Stimulated activated CD8-positive, alpha-beta memory T cell treated with anti-CD3 and anti-CD28 coated beads, Interleukin-4, amount 100 ng/mL, for 48 hours (primary cell): ENCODE measurements around the gene APOC4.
A peak's percentile ranks its signal among the peaks of the same experiment; 100 is the strongest.
"Not testable (repeated sequence)": the region's sequence is repeated elsewhere in the genome, so short reads cannot be mapped to it uniquely, and the experiment has no call there.

Experiments
- DNase-seq: peaks from one replicate; pipeline ENCODE4 v3.0.0-alpha.2; 2020

The APOC4 gene

DNA sequence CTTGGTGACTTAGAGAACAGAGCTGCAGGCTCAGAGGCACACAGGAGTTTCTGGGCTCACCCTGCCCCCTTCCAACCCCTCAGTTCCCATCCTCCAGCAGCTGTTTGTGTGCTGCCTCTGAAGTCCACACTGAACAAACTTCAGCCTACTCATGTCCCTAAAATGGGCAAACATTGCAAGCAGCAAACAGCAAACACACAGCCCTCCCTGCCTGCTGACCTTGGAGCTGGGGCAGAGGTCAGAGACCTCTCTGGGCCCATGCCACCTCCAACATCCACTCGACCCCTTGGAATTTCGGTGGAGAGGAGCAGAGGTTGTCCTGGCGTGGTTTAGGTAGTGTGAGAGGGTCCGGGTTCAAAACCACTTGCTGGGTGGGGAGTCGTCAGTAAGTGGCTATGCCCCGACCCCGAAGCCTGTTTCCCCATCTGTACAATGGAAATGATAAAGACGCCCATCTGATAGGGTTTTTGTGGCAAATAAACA, 17.8 kb upstream of the APOC4 start:
- DNase-seq, result no peak

DNA sequence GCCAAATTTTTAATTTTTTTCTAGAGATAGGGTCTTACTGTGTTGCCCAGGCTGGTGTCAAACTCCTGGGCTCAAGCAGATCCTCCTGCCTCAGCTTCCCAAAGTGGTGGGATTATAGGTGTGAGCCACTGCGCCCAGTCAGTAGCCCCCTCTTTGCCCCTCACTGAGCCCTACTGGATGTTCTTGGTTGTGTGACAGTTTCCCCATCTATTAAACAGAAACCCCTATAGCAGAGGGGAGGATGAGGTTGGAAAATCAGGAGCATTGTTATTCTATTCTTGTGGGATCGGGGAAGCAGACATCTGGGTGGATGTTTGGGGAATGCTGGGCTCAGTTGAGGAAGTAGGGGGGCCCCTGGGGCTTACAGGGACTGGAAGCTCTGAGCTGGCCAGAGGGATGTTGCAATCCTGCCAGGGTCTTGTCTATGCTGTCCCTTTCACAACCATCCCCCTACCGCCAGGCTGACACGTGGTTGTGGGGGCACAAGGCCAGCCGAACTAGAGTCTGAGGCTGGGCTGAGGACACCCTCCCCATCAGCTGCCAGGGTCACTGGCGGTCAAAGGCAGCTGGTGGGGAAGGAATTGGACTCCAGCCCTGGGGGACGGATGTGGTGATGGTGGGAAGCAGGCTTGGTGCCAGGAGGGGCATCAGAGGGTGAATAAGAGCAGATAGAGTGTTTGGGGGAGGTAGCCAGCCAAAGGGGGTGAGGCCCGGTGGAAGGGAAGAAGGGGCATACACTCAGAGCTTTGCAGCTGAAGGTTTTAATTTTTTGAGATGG, 16.7 kb upstream of the APOC4 start:
- DNase-seq, result no peak

DNA sequence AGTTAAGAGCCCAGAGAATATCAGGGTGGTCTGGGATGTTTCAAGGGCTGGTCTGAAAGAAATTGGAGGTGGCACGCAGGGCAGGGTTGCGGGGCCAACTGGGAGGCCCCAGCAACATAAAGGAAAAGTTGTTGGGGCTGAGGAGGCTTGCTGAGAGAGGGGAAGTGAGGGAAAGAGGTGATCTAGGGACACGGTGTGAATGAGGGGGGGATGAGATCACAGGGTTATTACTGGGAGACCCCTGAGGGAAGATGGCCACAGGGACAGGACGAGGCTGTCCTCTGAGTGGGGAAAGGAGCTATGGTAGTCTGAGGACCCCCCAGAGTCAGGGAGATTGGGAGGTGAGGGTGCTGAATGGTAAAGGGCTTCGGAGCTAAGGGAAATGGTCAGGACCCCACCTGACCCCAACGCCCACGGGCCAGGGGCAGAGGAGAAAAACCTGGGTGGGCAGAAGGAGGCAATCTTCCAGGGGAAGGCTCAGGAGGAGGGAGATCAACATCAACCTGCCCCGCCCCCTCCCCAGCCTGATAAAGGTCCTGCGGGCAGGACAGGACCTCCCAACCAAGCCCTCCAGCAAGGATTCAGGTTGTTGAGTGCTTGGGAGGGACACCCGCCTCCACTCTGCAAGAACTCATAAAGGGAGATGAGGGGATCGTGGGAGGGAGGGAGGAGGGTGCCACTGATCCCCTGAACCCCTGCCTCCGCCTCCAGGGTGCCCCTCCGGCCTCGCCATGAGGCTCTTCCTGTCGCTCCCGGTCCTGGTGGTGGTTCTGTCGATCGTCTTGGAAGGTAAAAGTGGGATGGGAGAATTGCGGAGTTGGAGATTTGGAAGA, 15.6 kb upstream of the APOC4 start:
- DNase-seq, result not testable (repeated sequence)

DNA sequence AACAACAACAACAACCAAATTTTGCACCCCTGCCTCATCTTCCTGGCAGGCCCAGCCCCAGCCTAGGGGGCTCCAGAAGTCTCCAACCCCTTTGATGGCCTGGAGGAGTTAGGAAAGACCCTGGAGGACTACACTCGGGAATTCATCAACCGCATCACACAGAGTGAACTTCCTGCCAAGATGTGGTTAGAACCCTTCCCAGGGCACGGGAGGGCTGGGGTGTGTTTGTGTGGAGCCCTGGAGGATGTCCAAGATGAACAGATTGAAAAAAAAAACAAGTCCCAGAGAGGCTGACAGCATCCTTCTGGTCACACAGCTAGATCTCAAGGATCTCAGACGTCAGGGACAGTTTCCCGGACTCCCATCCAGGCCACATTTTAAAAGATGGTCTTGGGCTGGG, 14.3 kb upstream of the APOC4 start:
- DNase-seq, result no peak

DNA sequence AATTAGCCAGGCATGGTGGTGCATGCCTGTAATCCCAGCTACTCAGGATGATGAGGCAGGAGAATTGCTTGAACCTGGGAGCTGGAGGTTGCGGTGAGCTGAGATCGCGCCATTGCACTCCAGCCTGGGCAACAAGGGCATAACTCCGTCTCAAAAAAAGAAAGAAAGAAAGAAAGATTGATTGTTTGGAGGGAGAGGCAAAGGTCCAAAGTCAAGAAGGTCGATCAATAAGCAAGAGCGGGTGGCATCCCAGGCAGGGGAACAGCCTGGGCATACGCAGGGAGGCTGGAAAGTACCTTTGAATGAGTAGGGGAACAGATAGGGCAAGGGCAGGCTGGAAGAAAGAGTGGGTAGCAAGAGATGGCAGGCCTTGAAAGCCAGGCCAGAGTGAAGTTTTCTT, 11.9 kb upstream of the APOC4 start:
- DNase-seq, result no peak

DNA sequence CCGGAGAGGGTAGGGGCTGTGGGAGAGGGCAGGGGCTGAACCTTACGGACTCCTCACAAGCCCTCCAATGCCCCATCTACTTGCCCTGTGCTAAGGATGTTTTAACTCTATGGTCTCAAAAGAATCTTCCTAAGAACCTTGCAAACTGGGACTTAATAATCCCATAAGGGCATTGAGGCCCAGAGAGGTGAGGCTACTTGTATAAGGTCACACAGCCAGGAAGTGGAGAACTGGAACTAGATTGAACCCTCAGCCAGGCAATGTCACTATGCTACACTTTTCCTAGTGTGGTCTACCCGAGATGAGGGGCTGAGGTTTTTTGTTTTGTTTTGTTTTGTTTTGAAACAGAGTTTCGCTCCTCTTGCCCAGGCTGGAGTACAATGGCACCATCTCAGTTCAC, 10.5 kb upstream of the APOC4 start:
- no peak for DNase-seq

DNA sequence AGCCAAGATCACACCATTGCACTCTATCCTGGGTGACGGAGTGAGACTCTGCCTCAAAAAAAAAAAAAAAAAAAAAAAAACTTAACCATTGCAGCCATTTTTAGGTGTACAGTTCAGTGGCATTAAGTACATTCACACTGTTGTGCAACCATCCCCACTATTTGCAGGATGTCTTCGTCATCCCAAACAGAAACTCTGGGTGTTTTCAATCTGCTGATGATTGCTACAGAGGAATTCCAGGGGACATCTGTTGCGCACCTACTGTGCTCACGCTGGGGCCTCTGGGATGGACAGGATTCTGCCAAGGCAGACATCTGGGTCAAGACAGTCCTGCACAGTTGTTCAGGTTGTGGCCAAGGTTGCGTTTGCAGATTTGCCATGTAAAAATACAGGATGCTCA, 2.4 kb upstream of the APOC4 start:
- no peak for DNase-seq

DNA sequence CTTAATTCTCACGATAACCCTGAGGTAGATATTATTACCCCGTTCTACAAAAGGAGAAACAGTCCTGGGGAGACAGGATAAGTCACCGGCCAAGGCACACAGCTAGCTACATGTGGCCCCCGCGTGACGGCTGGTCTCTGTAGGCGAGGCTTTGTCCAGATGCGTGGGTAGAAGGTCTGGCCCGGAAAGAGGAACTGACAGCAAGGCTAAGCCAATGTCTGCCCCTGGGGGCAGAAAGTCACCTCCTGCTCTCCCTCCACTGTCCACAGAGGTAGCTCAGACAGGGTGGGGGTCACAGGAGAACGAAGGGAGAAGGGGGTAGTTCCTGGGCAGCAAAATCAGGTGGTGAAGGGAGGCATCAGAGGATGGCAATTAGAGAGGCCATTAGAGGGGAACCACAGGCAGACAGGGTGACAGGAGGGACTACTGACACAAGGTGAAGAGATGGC, 1.8 kb downstream of the APOC4 start:
- no peak for DNase-seq

DNA sequence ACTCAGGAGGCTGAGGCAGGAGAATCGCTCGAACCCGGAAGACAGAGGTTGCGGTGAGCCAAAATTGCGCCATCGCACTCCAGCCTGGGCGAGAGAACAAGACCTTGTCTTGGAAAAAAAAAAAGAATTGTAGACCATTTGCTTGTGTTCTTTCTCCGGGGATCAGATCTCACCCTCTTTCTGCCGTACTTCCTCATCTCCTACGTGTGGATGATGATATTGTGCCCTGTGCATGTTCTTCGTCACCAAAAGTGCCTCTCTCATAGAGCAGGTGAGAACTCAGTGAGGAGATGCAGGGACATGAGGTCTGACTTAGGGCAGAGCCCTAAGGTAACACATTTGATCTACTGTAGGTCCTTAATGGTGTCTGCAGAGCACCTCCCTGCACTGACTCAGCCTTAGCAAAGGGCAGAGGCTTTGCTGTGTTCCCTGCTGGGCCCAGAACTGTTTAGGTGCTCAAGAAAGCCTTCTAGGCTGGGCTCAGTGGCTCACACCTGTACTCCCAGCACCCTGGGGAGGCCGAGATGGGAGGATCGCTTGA, 5.1 kb downstream of the APOC4 start:
- no peak for DNase-seq

DNA sequence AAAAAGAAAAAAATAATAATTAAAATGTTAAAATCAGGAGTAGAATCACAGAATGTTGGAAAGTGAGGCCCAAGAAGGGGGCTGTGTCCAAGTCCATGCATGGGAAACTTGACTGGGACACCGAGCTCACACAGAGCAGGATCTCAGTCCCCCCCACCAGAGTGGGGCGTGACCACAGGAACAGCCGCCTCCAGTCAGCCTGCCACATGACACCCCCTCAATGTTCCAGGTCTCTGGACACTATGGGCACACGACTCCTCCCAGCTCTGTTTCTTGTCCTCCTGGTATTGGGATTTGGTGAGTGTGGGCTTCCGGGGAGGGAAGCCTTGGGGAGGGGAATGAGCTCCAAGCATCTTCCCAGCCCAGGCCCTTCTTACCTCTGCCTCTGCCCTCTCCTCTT, 6.2 kb downstream of the APOC4 start:
- DNase-seq, result no peak

DNA sequence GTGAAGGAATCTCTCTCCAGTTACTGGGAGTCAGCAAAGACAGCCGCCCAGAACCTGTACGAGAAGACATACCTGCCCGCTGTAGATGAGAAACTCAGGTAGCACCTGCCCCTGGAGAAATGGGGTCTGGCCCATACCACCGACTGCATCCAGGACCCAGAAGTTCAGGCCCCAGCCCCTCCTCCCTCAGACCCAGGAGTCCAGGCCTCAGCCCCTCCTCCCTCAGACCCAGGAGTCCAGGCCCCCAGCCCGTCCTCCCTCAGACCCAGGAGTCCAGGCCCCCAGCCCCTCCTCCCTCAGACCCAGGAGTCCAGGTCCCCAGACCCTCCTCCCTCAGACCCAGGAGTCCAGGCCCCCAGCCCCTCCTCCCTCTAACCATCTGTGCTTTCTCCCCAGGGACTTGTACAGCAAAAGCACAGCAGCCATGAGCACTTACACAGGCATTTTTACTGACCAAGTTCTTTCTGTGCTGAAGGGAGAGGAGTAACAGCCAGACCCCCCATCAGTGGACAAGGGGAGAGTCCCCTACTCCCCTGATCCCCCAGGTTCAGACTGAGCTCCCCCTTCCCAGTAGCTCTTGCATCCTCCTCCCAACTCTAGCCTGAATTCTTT, 6.8 kb downstream of the APOC4 start:
- DNase-seq, result no peak

DNA sequence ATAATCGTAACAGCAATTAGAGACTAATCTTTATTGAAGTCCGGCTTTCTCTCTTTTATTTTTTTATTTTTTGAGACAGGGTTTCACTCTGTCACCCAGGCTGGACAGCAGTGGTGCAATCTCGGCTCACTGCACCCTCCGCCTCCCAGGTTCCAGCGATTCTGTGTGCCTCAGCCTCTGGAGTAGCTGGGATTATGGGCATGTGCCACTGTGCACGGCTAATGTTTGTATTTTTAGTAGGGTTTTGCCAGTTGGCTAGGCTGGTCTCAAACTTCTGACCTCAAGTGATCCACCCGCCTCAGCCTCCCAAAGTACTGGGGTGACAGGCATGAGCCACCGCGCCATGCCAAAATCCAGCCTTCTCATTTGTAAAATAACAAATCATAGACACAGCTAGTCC, 7.5 kb downstream of the APOC4 start:
- no peak for DNase-seq

DNA sequence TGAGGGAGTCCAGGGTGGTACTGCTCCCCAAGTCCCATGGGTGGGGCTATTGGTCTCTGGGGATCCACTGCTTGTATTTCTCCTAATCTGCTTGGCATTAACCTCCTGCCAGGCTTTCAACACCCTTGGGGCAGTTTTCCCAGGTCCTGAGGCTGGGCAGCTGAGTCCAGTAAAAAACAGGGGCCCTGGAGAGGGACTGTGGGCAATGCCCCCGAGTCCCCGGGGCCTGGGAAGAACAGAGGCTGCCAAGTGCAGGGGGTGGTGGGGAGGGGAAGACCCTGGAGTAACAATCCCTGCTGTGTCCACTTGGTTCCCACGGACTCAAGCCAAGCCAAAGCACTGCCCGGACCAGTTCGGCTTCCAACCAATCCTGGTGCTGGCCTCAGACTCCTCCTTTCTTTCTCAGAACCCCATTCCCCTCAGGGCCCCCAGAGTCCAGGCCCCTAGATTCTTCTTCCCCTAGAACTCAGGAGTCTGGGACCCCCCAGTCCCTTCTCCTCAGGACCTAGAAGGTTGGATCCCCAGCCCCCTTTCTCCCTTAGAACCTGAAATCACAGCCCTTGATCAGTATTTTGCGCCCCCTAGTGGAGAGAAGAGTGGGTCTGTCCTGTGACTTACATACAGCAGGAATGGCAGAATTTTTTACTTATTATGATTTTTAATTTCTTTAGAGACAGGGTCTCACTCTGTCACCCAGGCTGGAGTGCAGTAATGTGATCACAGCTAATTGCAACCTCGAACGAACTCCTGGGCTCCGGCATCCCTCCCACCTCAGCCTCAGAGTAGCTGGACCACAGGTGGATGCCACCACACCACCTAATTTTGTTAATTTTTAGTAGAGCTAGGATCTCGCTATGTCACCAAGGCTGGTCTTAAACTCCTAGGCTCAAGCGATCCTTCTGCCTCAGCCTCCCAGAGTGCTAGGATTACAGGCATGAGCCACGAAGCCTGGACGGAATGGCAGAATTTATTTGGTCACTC, 9.4 kb downstream of the APOC4 start:
- DNase-seq, result peak; percentile 62

DNA sequence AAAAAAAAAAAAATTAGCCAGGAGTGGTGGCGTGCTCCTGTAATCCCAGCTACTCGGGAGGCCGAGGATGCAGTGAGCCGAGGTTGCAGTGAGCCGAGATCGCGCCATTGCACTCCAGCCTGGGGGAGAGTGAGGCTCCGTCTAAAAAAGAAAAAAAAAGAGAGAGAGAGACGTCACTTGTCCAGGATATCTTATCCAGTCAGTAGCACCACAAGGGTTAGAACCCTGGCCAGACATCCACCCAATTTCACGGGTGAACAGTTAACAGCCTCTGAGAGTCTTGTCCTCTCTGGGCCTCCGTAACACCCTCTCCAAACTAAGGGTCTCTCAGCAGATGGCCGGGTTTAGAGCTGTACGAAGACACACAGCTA, 12.2 kb downstream of the APOC4 start:
- no peak for DNase-seq

DNA sequence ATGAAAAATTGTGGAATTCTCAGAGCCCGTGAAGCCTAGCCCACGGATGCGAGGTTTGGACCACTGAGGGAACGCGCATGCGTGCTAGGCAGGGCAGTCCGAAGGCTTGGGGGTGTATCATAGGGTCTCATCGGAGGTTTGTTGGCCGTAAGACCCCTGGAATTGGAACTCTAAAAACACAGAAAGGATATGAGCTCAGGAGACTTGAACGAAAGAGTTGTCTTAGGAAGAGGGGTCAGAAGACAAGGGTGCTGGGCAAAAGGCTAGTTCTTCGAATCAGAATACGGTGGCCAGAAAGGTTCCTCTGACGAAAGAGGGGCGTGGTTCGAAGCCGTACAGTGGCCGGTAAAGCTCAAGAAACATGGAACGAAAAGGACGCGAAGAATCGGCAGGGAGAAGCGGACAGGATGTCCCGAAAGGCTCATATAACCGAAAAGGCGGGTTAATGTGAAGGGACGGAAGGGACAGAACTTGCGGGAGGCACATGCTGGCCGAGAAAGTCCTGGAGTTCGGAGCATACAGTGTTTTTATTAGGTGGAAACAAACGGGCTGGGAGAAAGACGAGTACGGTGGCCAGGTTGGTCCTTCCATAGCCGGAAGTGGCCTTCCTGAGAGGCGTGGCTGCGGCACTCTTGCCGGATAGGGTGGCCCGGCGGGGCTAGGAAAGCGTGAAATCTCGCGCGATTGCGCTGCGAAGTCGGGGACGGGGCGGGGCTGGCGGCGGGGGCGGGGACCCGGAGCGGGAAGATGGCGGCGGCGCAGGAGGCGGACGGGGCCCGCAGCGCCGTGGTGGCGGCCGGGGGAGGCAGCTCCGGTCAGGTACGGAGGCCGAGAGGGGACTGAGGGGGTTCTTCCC, 12.8 kb downstream of the APOC4 start, which contains the start of gene CLPTM1:
Gene CLPTM1 (plus strand): TSS at position 732 of the 856 bp plus-strand sequence. CDS start 16 bp downstream, at position 748.
- peak; percentile 97 for DNase-seq

DNA sequence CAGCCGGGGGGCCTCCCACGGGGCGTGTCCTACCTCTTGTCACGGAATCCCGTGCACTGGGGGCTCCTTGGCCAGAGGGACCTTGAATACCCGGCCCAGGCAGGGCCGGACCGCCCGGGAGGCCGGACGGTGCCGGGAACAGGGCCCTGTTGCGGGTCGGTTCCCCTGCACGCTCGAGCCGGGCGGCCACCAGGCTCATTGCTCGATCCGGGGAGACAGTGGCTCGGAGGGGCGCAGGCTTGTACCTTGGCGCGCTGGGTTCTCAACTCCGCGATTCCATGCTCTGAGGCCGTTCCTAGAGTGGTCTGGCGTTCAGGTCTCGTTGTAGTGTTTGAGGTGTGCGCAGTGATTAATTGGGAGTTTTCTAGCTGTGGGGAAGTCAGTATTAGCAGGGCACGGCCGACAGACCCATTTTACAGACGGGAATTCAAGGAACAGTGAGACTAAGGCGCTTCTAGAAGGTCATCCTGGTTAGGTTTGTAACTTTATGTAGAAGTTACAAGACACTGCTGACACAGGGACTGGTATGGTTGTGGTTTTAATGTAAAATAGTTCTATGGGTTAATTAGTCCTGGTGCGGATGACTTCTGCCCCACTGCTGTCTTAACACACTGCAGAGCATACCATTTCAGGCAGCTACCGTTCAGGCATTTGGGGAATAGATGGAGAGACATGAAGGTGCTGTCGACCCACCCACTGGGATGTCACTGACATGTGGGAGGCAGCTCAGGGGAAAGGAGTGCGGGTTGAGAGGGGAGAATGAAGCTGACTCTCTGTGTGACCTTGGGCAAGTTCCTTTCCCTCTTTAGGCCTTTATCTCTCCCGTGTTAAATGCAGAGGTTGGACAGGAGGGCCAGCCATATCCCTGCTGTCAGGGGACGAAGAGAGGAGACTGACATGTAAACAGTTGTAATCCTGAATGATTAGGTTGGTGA, 13.7 kb downstream of the APOC4 start:
- peak; percentile 28 for DNase-seq

DNA sequence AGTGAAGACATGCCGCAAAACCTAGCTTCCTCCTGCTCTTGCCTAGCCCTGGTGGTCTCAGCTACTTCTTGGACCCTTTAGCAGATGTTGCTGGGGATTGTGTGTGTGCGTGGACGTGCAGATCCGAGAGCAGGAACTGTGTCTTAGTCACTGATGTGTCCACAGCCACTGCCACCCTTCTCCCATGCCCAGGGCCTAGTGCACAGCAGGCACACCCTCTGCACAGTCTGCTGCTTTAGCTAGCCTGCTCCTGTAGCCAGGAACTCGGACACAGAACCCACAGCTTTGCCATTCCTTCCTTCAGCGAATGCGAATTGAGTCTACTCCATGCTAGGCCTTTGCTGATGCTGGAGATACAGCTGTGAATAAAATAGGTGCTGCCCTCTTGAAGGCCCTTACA, 15.5 kb downstream of the APOC4 start:
- DNase-seq, result no peak

DNA sequence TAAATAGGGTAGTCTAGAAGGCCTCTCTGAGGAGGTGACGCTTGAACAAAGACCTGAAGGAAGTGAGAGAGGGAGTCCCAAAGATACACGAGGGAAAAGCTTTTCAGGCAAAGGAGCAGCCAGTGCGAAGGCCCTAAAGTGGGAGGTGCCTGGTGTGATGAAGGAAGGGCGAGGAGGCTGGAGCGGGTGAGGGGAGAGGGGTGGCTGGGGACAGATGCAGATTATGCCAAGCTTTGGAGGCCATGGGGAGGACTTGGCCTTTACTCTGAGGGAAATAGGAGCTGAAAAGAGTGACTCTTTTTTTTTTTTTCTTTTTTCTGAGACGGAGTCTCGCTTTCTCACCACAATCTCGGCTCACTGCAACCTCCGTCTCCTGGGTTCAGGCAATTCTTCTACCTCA, 16.1 kb downstream of the APOC4 start:
- DNase-seq, result no peak

DNA sequence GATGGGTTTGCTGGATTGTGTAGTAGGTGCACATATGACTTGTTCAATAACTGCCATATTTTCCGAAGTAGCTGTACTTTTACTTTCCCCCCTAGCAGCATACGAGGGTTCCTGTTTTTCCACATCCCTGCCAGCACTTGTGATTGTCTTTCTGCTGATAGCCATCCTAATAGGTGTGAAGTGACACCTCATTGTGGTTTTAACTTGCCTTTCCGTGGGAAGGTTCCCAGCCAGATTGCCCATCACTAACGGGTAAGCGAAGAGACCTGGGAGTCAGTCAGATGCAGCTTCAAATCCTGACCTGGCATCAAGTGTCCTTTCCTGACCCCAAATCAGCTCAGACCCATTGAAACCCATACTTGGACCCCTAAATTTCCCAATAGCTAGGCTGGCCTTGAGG, 17.7 kb downstream of the APOC4 start:
- no peak for DNase-seq
